HG02884 (cell line): ENCODE results near the gene ANXA1.
A peak's percentile ranks its signal among the peaks of the same experiment; 100 is the strongest.

Experiments
- ATAC-seq: cut with Tn5 transposase; IDR thresholded peaks from one replicate; pipeline ENCODE4 v1.9.1; 2021; ENCODE audit warnings: mild to moderate bottlenecking, moderate library complexity; ENCODE audit not compliant: unreplicated experiment

The ANXA1 gene

GRCh38 chr9:73137286-73137899, 14.3 kb upstream of the ANXA1 start:
- no peak for ATAC-seq

GRCh38 chr9:73137914-73138313, 13.8 kb upstream of the ANXA1 start:
- ATAC-seq: no peak

- ATAC-seq: no peak
Measured at GRCh38 chr9:73138516-73138915, 13.1 kb upstream of the ANXA1 start.

GRCh38 chr9:73141282-73141681, 10.4 kb upstream of the ANXA1 start:
- ATAC-seq: no peak

GRCh38 chr9:73143711-73144328, 7.8 kb upstream of the ANXA1 start:
- ATAC-seq: no peak

GRCh38 chr9:73146111-73146815, 5.4 kb upstream of the ANXA1 start:
- no peak for ATAC-seq

GRCh38 chr9:73148447-73148937, 3.2 kb upstream of the ANXA1 start:
- no peak for ATAC-seq

- ATAC-seq: peak; percentile 79
Measured at GRCh38 chr9:73149371-73150067, 2.1 kb upstream of the ANXA1 start.

GRCh38 chr9:73152543-73152844, 829 bp downstream of the ANXA1 start:
- no peak for ATAC-seq

- ATAC-seq: peak; percentile 68
Measured at GRCh38 chr9:73152953-73153352, 1.3 kb downstream of the ANXA1 start.

GRCh38 chr9:73153793-73154227, 2.1 kb downstream of the ANXA1 start:
- ATAC-seq: no peak

GRCh38 chr9:73154271-73154670, 2.6 kb downstream of the ANXA1 start:
- no peak for ATAC-seq

GRCh38 chr9:73154722-73155121, 3.1 kb downstream of the ANXA1 start:
- no peak for ATAC-seq

GRCh38 chr9:73155377-73155776, 3.7 kb downstream of the ANXA1 start:
- no peak for ATAC-seq

- no peak for ATAC-seq
Measured at GRCh38 chr9:73155968-73156864, 4.6 kb downstream of the ANXA1 start.

- no peak for ATAC-seq
Measured at GRCh38 chr9:73156865-73157187, 5.2 kb downstream of the ANXA1 start.

- peak; percentile 39 for ATAC-seq
Measured at GRCh38 chr9:73157811-73158210, 6.1 kb downstream of the ANXA1 start.

GRCh38 chr9:73158723-73159122, 7.1 kb downstream of the ANXA1 start:
- ATAC-seq: no peak

GRCh38 chr9:73160868-73161267, 9.2 kb downstream of the ANXA1 start:
- no peak for ATAC-seq

- ATAC-seq: no peak
Measured at GRCh38 chr9:73162987-73163768, 11.5 kb downstream of the ANXA1 start.
